Stimulated activated CD4-positive, alpha-beta T cell treated with anti-CD3 and anti-CD28 coated beads, Interleukin-2, amount 100 ng/mL, for 24 hours (primary cell): ENCODE measurements around the gene APH1A.
A peak's percentile ranks its signal among the peaks of the same experiment; 100 is the strongest.

Source experiments
- DNase-seq, 2 donors: peaks; one replicate each; pipeline ENCODE4 v3.0.0-alpha.2; 2020

The APH1A gene

DNA sequence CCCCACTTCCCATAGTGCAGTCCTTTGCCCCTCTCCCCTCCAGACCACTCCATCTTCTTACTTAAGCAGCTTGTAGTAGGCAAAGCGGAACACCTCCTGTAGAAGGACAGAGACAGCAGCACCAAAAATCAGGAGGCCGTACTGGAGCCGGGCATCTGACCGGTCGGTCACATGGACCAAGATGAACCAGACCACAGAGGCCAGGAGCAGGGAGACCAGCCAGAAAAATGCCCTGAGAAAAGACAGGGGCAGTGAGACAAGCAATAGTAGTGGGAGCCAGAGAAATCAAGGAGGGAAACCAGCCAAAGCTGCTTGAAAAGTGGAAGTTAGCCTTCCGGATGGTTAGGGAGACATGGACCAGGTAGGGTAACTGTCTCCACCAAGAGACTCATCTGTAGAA lies 920 bp downstream of the APH1A start:
- no peak for DNase-seq

DNA sequence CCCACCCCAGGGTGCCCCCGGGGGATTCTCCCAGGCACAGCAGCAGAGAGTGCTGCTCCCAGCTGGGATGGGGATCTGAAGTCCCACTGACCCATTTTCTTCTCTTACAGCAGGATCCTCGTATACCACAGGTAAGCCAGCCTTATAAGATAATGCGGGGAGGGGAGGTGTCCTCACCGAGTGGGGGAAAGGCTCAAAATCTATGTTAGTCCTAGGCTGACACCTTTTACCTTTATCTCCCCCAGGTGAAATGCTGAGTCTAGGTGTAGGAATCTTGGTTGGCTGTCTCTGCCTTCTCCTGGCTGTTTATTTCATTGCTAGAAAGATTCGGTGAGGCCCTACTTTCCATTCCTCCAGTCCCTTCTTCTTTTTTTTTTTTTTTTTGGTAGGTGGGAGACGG lies 5.3 kb downstream of the APH1A start:
- no peak for DNase-seq

DNA sequence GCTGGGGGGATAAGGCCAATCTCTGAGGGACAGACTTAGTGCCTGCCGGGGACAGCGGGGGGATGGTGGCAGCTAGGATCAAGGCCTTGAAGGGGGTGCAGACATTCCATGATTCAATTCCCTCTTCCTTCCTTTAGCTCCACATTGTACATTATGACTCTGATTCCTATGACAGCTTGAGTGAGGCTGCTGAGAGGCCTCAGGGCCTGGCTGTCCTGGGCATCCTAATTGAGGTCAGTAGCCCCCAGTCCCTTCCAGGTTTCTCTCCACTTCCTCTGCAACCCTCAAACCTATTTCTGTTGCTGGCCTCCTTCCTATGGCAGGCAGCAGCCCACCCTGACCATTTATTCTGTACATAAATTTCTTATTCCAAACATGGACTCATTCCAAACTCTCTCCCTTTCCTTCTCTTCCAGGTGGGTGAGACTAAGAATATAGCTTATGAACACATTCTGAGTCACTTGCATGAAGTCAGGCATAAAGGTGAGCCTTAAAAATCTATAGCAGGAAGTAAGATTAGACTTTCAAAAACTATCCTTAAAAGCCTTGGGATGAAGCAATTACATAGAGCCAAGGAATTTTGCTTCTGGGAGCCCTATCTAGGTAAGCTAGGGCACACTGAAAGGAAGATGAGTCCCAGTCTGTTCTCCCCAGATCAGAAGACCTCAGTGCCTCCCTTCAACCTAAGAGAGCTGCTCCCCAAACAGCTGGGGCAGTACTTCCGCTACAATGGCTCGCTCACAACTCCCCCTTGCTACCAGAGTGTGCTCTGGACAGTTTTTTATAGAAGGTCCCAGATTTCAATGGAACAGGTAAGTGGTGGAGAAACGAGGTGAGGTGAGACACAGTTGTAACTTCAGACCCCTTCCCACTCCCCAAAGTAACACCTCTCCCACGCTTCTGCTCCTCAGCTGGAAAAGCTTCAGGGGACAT lies 6.2 kb downstream of the APH1A start:
- DNase-seq = no peak

DNA sequence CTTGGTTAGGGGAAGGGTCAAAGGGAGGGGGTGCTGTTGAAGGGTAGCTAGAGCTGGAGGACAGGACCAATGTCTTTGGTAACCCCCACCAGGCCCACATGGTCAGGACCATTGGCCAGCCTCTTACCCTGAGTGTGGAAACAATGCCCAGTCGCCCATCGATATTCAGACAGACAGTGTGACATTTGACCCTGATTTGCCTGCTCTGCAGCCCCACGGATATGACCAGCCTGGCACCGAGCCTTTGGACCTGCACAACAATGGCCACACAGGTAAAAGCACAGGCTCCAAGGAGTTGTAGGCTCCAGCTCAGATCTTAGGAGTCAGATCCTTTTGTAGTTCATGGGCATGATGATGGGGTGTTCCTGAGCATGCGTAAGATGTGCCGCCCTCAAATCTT lies 7.4 kb downstream of the APH1A start:
- DNase-seq = no peak

DNA sequence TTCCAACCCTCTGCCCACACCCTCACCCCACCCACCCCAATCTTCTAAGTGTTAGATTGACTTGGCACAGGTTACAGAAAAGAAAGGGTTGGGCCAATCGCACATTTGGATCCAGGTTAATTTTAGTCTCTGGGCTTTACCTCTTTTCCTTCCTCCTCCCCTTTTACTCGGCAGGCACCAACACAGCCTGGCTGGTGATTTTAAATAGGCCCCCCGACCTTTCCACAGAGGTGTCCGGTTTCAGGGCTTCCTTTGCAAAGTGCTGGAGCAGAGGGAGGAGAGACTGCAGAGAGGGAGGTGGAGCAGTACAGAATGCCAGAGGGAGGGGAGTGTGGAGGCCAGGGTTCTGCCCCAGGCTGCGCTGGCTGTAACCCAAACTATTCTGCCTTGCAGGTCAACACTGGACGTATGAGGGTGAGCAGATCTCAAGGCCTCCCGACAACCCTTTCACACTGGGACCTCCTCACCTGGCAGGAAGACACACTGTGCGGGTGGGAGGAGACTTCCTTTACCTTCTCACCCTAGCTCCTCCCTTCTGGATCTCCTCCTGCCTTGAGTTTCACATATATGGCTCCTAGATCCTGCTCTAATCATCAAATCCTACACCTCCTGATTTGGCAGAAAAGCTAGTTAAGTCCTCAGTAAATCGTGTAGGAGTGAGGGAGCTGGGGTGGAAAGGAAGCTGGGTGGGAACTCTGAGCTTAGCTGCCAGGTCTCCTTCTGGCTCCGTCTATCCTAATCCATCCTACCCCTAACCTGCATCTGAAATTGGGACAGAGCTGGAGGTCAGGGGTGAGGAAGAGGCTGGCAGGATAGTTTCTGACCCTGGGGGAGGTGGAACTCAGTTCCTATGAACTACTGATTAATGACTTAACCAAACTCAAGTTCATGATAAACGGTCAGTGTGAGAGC lies 8.8 kb downstream of the APH1A start:
- no peak for DNase-seq

DNA sequence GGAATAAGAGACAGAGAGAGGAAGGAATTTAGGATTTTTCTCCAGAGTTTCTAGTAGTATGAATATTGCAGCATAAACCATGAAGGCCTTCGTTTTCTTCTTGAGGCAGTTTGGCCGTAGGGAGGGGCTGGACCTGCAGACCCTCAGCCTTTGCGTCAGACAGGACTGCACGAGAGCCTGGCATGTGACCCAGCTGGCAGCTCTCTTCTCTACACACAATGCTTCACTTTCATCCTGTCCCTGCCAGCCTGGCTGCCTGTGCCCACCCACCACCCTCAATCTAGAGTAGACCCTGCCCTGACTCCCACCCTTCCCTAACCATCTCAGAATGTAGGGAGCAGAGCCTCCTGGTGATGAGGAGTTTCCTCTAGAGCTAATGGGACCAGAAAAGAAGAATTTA lies 9.6 kb downstream of the APH1A start:
- no peak for DNase-seq

DNA sequence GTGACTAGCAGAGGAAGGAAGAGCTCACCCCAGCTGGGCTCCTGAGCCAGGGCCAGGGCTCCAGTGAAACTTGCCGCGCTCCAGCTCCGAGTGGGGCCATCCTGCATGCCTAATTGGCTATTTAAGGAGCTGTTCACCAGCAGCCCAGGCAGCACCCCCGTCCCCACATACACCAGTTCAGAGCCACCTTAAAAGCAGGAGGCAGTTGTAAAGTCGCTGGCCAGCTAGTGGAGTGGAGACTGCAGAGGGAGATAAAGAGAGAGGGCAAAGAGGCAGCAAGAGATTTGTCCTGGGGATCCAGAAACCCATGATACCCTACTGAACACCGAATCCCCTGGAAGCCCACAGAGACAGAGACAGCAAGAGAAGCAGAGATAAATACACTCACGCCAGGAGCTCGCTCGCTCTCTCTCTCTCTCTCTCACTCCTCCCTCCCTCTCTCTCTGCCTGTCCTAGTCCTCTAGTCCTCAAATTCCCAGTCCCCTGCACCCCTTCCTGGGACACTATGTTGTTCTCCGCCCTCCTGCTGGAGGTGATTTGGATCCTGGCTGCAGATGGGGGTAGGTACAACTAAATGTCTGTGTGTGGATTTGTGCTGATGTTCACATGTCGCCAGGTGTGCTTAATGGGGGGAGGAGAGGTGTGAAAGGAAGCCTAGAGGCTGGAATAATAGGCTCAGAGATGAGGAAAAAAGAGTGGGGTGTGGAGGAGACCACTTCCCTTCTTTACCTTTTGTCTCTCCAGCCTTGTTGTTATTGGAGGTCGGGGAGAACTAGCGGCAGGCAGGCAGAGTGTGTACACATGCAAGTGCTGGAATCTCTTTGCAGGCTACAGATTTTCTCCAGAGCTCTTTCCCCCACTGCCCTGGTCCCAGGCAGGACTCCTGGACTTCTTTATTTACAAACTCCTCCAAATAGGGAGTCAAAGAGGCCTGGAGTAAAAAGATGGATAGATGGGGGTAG lies 10.9 kb downstream of the APH1A start, which contains the start of gene CA14:
Gene CA14, plus strand, starts transcription at position 151 of the 962 bp plus-strand sequence. Its CDS starts 355 bp downstream, at position 506.
- DNase-seq = no peak

DNA sequence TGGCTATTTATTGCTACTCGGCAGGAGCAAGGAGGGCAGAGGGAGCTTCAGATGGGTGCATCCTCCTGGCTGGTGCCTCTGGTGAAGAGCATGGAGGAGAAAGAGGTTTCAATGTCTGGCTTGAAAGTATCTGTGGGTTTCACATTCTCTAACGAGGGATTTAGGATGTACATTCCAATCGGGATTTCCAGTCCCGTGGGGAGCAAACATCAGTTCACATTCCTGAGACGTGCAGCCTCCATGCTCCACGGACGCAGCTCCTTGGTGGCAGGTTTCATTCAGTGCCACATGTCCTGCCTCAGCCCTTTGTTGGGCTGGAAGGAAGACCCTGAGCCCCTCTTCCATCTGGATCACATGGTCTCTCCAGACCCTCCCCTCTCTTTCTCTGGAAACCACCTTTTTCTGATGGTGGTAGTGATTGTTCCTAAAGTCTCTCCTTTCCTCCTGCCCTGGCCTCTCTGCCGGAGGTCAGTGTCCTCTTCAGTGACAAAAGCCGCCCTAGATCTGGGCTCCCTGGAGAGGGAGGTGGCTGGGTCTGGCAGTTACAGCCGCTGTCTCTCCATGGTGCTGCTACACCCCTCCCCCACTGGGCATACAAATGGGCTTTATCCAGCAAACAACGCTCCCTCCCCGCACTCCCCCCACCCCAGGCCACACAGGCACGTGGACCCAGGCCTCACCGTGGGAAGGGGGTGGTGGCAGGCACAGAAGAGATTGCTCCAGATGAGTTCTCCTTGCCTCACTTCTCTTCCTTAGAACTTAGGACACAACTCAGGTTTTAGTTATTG lies 12.1 kb downstream of the APH1A start:
- no peak for DNase-seq

DNA sequence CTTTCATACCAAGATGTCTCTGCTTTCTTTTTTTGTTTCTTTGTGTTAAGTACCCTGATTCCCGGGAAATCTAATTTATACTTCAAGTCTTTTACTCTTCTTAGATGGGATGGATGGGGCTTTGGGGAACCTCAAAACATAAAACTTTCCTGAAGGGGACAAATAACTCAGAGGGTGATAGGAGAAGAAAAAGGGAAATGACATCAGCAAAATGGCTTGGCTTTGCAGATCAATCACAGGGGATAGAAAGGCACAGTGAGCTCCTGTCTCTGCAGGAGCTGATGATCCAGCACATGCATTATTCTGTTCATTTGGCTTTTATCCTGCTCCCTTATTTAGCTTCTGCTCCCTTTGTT lies 12.6 kb downstream of the APH1A start:
- DNase-seq = no peak

DNA sequence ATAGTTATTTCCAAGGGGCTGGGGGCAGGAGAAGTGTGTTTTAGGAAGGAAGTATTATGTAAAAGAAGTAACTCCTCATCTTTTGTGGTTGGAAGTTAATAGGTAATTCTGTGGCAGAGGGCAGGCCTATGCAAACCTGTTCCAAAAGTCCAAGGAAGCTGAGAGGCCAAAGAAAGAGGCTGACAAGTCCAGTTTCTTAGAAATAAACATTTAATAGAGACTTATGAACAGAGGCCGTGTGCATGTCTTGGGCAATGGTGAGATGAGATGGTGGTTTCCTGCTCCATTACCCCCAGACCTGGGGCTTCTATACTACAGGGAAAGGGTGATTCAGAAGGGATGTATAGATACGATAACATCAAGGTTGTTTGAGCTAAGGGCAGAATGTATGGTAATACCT lies 18.9 kb downstream of the APH1A start:
- no peak for DNase-seq

DNA sequence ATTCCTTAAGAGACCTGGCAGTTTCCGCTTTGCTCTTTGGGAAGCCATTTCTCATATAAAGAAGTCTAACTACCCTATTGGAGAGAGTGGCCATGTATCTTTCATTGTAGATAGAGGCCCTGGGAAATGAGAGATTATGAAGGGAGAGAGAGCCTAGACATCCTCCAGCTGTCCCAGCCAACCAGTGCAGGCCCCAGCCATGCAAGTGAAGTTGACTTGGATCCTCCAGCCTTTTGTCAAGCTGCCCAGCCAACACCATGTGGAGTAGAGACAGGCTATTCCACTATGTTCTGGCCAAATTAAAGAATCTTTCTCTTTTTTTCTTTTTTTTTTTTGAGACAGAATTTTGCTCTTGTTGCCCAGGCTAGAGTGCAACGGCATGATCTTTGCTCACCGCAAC lies 25.8 kb downstream of the APH1A start:
- DNase-seq = no peak

DNA sequence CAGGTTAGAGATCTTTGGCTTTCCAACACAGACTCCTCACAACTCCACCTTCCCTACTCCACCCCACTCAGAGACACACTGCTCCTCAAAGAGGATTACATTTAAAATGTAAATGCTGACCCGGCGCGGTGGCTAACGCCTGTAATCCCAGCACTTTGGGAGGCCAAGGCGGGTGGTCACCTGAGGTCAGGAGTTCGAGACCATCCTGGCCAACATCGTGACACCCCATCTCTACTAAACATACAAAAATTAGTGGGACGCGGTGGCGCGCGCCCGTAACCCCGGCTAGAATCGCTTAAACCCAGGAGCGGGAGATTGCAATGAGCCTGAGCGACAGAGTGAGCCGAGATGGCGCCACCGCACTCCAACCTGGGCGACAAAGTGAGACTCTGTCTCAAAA lies 31.1 kb downstream of the APH1A start:
- peak in 1 of 2 donors; percentile 11 for DNase-seq

DNA sequence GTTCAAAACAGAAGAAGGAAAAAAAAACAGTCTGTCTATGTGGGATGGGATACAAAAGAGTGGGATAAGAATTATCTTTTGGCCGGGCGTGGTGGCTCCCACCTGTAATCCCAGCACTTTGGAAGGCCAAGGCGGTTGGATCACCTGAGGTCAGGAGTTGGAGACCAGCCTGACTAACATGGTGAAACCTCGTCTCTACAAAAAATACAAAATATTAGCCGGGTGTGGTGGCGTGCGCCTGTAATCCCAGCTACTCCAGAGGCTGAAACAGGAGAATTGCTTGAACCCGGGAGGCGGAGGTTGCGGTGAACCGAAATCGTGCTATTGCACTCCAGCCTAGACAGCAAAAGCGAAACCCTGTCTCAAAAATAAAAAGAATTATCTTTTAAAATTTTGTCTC lies 31.6 kb downstream of the APH1A start:
- peak in 1 of 2 donors; percentile 15 for DNase-seq

DNA sequence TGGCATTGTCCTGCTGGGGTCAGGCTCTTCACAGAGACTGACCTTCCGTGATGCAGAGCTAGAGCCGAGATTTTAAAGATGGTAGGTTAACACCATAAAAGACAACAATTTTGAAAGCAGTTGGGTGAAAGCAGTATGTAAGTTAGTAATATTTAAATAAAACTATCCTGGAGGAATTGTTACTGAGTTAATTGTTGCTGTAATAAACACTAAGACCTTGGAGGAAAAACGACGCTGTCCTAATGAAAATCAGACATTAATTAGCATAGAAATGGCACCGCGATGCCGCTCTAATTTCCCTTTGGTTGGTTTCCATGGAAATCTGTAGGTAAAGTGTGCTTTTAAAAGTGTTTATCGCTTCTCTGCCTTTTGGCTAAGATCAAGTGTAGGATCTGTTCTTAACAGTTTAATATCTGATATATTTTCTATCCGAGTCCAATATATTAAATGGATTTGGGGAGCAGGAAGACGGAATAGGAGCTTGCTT lies 32.2 kb downstream of the APH1A start:
- no peak for DNase-seq

DNA sequence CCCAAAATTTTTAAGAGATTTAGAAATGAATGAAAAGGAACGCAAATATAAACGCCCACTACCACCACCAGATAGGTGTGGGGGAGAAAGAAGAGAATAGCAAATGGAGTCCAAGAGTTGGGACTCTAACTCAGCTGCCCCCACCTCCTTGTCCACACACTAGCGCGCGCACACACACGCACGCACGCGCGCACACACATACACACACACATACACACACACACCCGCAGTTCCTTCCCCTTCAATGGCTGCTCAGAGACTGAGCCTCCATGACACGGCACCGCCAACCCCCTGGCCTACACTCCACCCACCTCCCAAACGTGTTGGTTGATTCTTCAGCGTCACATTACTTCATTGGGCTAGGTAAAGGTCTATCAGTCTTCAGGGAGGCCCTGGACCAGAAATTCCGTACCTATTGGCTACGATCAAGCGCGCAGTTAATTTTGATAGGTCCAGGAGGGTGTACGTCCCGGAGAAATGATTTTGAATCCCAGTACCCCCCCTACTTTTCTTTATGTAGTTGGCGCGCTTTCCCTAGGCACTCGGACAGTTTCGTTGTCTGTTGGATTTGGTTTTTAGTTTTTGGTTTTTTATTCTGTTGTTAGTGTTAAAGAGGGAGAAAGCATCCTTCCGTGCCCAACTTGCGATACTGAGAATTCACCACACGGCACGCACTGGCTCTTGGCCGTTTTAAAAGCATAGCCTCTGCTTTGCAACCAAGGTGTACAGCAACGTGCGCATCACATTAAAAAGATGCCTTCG lies 32.8 kb downstream of the APH1A start, which contains the start of gene ANP32E:
Gene ANP32E, minus strand, starts transcription at position 261 of the 762 bp plus-strand sequence. CDS start 326 bp downstream, outside the sequence.
- peak; percentile 90 to 93 for DNase-seq

DNA sequence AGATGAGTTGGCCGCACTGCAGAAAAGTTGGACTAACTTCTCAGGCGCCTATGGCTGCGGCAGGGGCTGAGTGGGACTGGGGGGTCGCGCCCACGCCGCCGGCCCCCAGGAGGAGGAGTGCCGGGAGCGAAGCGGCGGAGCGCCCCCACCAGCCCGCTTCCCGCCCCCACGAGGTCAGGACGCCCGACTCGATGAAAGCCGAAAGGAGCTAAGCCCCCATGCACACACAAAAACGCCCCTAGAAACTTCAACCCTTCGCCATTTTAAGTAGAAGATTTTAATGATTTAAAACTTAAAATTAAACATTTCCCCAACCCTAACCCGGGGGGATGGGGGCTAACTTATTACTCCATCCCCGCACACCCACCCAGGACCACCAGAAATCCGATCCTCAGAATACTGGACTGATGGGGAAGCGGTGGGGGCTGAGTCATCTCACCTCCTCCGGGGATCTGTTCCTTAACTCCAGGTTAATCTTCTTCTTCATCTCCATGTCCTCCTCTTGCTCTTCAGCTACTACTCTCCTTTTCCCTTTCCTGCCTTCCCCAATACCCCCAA lies 33.4 kb downstream of the APH1A start:
- DNase-seq = peak; percentile 39 to 46

DNA sequence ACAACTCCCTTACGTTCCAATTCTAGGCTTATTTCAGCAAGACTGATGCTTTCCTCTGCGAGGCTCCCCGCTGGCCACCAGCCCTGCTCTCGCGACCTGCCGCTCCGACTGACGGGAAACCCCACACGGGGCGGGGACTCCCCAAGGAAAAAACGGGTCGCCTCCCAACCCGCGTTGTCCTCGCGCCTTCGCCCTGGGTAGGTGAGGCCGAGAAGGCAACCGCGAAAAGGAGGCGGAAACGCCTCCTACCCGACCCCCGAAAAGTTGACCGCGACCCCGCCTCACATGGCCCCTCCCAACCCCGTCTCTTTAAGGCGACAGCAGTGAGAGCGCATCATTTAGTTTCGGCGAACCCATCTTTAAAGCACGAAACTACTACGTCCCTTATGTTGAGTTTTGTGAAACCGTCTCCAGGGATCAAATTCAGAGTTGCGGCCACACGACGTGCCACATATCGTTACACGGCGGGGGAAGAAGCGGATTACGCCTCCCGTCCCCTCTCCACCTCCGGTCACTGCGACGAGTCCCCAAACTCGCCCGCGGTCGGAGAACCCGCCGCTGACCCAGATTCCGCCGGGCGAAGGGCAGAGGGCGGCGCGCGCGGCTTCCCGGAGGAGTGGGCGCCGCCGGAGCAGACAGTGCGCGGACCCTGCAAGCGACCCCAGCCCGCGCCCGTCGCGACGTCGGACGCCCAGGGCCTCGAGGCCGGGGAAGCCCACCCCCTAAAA lies 34.1 kb downstream of the APH1A start:
- DNase-seq = peak; percentile 90 to 92

DNA sequence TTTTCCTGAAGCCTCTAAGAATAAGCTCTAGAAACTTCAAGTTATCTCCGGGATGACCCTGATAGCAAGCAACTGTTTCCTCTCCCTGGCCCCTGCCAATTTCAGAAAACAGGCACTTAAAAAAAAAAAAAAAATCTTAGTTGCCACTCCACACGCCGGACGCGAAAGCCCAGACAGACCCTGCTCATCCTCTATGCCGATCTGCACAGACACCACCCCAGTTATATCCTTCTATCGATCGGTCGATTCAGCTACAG lies 34.6 kb downstream of the APH1A start:
- DNase-seq = no peak
